HEK293 (cell line): ENCODE data around the gene DAAM2.

Experiments used
- ATF2 ChIP-seq: fragments of 450-650 bp; formaldehyde crosslinking; IDR thresholded peaks from 2 replicates; pipeline ENCODE4 v1.5.1; 2016; ENCODE audit warnings: missing biosample characterization, missing genetic modification characterization, low read depth
- CTCF ChIP-seq: fragments of 450-650 bp; formaldehyde crosslinking; IDR thresholded peaks from 2 replicates; pipeline ENCODE4 v1.5.1; 2016; ENCODE audit warnings: missing biosample characterization, missing genetic modification characterization
- REPIN1 ChIP-seq: fragments of 450-650 bp; formaldehyde crosslinking; IDR thresholded peaks from 2 replicates; pipeline ENCODE4 v1.5.1; 2017; ENCODE audit warnings: missing biosample characterization, missing genetic modification characterization, low read depth
- YY1 ChIP-seq: fragments of 450-650 bp; formaldehyde crosslinking; IDR thresholded peaks from 2 replicates; pipeline ENCODE4 v1.5.1; 2018; ENCODE audit warnings: missing biosample characterization, missing genetic modification characterization
- ZBTB44 ChIP-seq: fragments of 450-650 bp; IDR thresholded peaks from 2 replicates; pipeline ENCODE4 v1.5.1; 2018; ENCODE audit warnings: missing biosample characterization, mild to moderate bottlenecking, missing genetic modification characterization
- ZBTB8A ChIP-seq: fragments of 450-650 bp; formaldehyde crosslinking; IDR thresholded peaks from 2 replicates; pipeline ENCODE4 v1.5.1; 2016; ENCODE audit warnings: missing biosample characterization, missing genetic modification characterization
- ZFP37 ChIP-seq: fragments of 450-650 bp; formaldehyde crosslinking; IDR thresholded peaks from 2 replicates; pipeline ENCODE4 v1.5.1; 2016; ENCODE audit warnings: missing biosample characterization, missing genetic modification characterization
- ZNF140 ChIP-seq: fragments of 450-650 bp; formaldehyde crosslinking; IDR thresholded peaks from 2 replicates; pipeline ENCODE4 v1.5.1; 2016; ENCODE audit warnings: missing biosample characterization, missing genetic modification characterization
- ZNF324 ChIP-seq: fragments of 450-650 bp; formaldehyde crosslinking; IDR thresholded peaks from 2 replicates; pipeline ENCODE4 v1.5.1; 2016; ENCODE audit warnings: missing biosample characterization, missing genetic modification characterization
- ZNF549 ChIP-seq: fragments of 450-650 bp; IDR thresholded peaks from 2 replicates; pipeline ENCODE4 v1.5.1; 2018; ENCODE audit warnings: missing biosample characterization, missing genetic modification characterization, mild to moderate bottlenecking, inconsistent platforms, moderate library complexity
- ZNF561 ChIP-seq: fragments of 450-650 bp; IDR thresholded peaks from 2 replicates; pipeline ENCODE4 v1.5.1; 2018; ENCODE audit warnings: missing biosample characterization, missing genetic modification characterization, borderline replicate concordance

- TF ChIP-seq ATF2 (tag by site-specific recombination), result no peak
- no peak for TF ChIP-seq ZNF324 (tag by site-specific recombination)
- TF ChIP-seq ZNF140, result no peak
- TF ChIP-seq ZNF549 (tag by site-specific recombination), result no peak
- TF ChIP-seq ZFP37 (tag by site-specific recombination), result no peak
- no peak for TF ChIP-seq ZNF561 (tag by site-specific recombination)
- no peak for TF ChIP-seq CTCF (tag by site-specific recombination)
- TF ChIP-seq ZBTB8A, result no peak
- no peak for TF ChIP-seq ZBTB44 (tag by site-specific recombination)
- no peak for TF ChIP-seq YY1
- TF ChIP-seq REPIN1 (tag by site-specific recombination), result no peak
These were observed 52.7 kb downstream of the DAAM2 start for GRCh38 chr6:39844866-39845265.
